HCT116 (cell line): ENCODE results near the gene CWH43. TPM values are rescaled to one million over a fixed set of nuclear protein-coding genes. Genes with fewer than 3 reads are reported as not detected.
A peak's percentile ranks its signal among the peaks of the same experiment; 100 is the strongest.

Source experiments
- ATAC-seq: fragments of 200-7000 bp; cut with Tn5 transposase; 2 replicates; pipeline ENCODE4 v1.9.1; 2020; ENCODE audit warnings: mild to moderate bottlenecking, moderate library complexity
- BruUV-seq: library from RNA; stranded (reverse); fragments of 400-500 nt; replicated peaks from 2 replicates; lab custom pipeline; 2021; lab: Mats Ljungman, UMichigan
- CTCF ChIA-PET: fragments of 300-600 bp; sonication (Branson Sonifier 250); formaldehyde crosslinking; loops from one replicate; lab custom pipeline; 2021; ENCODE audit warnings: antibody characterized with exemption; lab: Charles Lee
- POLR2A ChIA-PET: fragments of 300-600, 350-600 bp; sonication (Branson Sonifier 250); formaldehyde crosslinking; loops from one replicate; lab custom pipeline; 2021; ENCODE audit warnings: antibody characterized with exemption; lab: Charles Lee
- RAD21 ChIA-PET, 2 experiments: fragments of 300-600 bp; sonication (Branson Sonifier 250); formaldehyde crosslinking; loops; one replicate each; lab custom pipeline; 2023; ENCODE audit warnings: low total read pairs in 2 of 2; ENCODE audit not compliant: uncharacterized antibody in 2 of 2, unreplicated experiment in 2 of 2, low non-redundant PET in 1 of 2; lab: Charles Lee
- DNase-seq: peaks from one replicate; pipeline ENCODE4 v3.0.0-alpha.2; 2010; ENCODE audit warnings: low read depth, low spot score
- H2AFZ ChIP-seq: fragments of 200-600 bp; shearing (Covaris generic), sonication (generic); 2 replicates; pipeline ENCODE4 v1.6.1; 2017; ENCODE audit warnings: low read depth, mixed run types, mixed read lengths, antibody characterized with exemption, low read length; ENCODE audit not compliant: poor library complexity, severe bottlenecking
- H3K27ac ChIP-seq: 2 replicates; pipeline ENCODE4 v1.5.1; 2012; ENCODE audit warnings: low read depth, low read length
- H3K27me3 ChIP-seq: fragments of 200-600 bp; sonication (generic); 2 replicates; pipeline ENCODE4 v1.6.1; 2016; ENCODE audit warnings: mixed run types, low read length, mixed read lengths; ENCODE audit not compliant: insufficient read depth
- H3K36me3 ChIP-seq, 2 experiments: fragments of 200-500 bp in 1 of 2; fragments of 200-600 bp in 1 of 2; sonication (Bioruptor generic) in 1 of 2; sonication (generic) in 1 of 2; 2 replicates each; pipeline versions ENCODE4 v1.5.1 to v1.6.1; 2014 to 2016; ENCODE audit warnings: low read length in 2 of 2, inconsistent platforms in 1 of 2, mixed read lengths in 1 of 2, mixed run types in 1 of 2; ENCODE audit not compliant: insufficient read depth in 2 of 2, control insufficient read depth in 1 of 2
- H3K4me1 ChIP-seq, 2 experiments: fragments of 200-600 bp in 1 of 2; sonication (generic) in 1 of 2; 2 replicates each; pipeline versions ENCODE4 v1.5.1 to v1.6.1; 2012 to 2017; ENCODE audit warnings: low read length in 2 of 2, inconsistent platforms in 1 of 2, mild to moderate bottlenecking in 1 of 2, mixed read lengths in 1 of 2, mixed run types in 1 of 2, moderate library complexity in 1 of 2; ENCODE audit not compliant: insufficient read depth in 2 of 2, control insufficient read depth in 1 of 2
- H3K4me2 ChIP-seq: fragments of 200-600 bp; sonication (generic); 2 replicates; pipeline ENCODE4 v1.6.1; 2017; ENCODE audit warnings: mixed run types, low read length, mixed read lengths
- H3K4me3 ChIP-seq, 2 experiments: fragments of 200-600 bp in 1 of 2; sonication (generic) in 1 of 2; replicated peaks in 1 of 2; 2 replicates each; pipeline ENCODE4 v1.5.1; 2011 to 2016; ENCODE audit warnings: low read length in 2 of 2, control low read depth in 1 of 2, low read depth in 1 of 2, mild to moderate bottlenecking in 1 of 2, mixed read lengths in 1 of 2, mixed run types in 1 of 2
- H3K79me2 ChIP-seq: fragments of 200-600 bp; sonication (generic); 2 replicates; pipeline ENCODE4 v1.6.1; 2017; ENCODE audit warnings: mild to moderate bottlenecking, mixed run types, low read length, moderate library complexity, mixed read lengths; ENCODE audit not compliant: insufficient read depth
- H3K9ac ChIP-seq: fragments of 200-600 bp; sonication (generic); 2 replicates; pipeline ENCODE4 v1.6.1; 2016; ENCODE audit warnings: low read length, mixed read lengths
- H3K9me2 ChIP-seq: fragments of 200-600 bp; sonication (generic), shearing (Covaris generic); 2 replicates; pipeline ENCODE4 v1.6.1; 2017; ENCODE audit warnings: mixed run types, mild to moderate bottlenecking, moderate library complexity; ENCODE audit not compliant: insufficient read depth
- H3K9me3 ChIP-seq, 2 experiments: fragments of 200-500 bp in 1 of 2; fragments of 200-600 bp in 1 of 2; sonication (Bioruptor generic) in 1 of 2; sonication (generic) in 1 of 2; 2 replicates each; pipeline ENCODE4 v1.6.1; 2014 to 2017; ENCODE audit warnings: low read length in 2 of 2, mixed read lengths in 2 of 2, inconsistent platforms in 1 of 2, low read depth in 1 of 2, mild to moderate bottlenecking in 1 of 2, mixed run types in 1 of 2, moderate library complexity in 1 of 2; ENCODE audit not compliant: control insufficient read depth in 1 of 2, insufficient read depth in 1 of 2
- H4K20me1 ChIP-seq: fragments of 200-600 bp; sonication (generic), shearing (Covaris generic); 2 replicates; pipeline ENCODE4 v1.6.1; 2017; ENCODE audit warnings: mixed run types, mild to moderate bottlenecking, moderate library complexity; ENCODE audit not compliant: insufficient read depth
- CTCF ChIP-seq, 3 experiments: fragments of 200-600 bp in 1 of 3; sonication (generic) in 1 of 3; IDR thresholded peaks in 2 of 3; conservative IDR thresholded peaks in 1 of 3; 2 replicates each; pipeline ENCODE4 v1.5.1; 2012 to 2017; ENCODE audit warnings: low read depth in 2 of 3, low read length in 2 of 3, antibody characterized with exemption in 1 of 3, borderline replicate concordance in 1 of 3, control low read depth in 1 of 3, mild to moderate bottlenecking in 1 of 3, mixed read lengths in 1 of 3, mixed run types in 1 of 3, moderate library complexity in 1 of 3; ENCODE audit not compliant: insufficient read depth in 1 of 3
- EGR1 ChIP-seq: IDR thresholded peaks from 2 replicates; pipeline ENCODE4 v1.6.1; 2012; ENCODE audit warnings: low read depth
- RAD21 ChIP-seq: IDR thresholded peaks from 2 replicates; pipeline ENCODE4 v1.6.1; 2012; ENCODE audit warnings: low read depth, mild to moderate bottlenecking
- SIN3A ChIP-seq: IDR thresholded peaks from 2 replicates; pipeline ENCODE4 v1.6.1; 2012; ENCODE audit warnings: low read depth
- YY1 ChIP-seq: IDR thresholded peaks from 2 replicates; pipeline ENCODE4 v1.6.1; 2011; ENCODE audit warnings: low read length, low read depth, moderate library complexity, mild to moderate bottlenecking; ENCODE audit not compliant: insufficient replicate concordance; ENCODE audit errors: extremely low read depth
- ZNF274 ChIP-seq: fragments of 200-500 bp; sonication (Bioruptor generic); IDR thresholded peaks from 2 replicates; pipeline ENCODE4 v1.6.1; 2014; ENCODE audit warnings: mild to moderate bottlenecking, low read depth, low read length, inconsistent platforms
- intact Hi-C: fragments of 100-400 bp; cut with micrococcal nuclease; formaldehyde crosslinking; loops from 2 replicates; pipeline ENCODE4 v1.10.0; 2022
- total RNA-seq: library from RNA; stranded (reverse); gene quantifications from one replicate; pipeline ENCODE4 v1.2.1, GENCODE V29; 2021; ENCODE audit not compliant: unreplicated experiment
- TF ChIP-seq, protein P1 (sequence below): IDR thresholded peaks from 2 replicates; pipeline ENCODE4 v1.6.1; 2012
- TF ChIP-seq, protein P2 (sequence below): IDR thresholded peaks from 2 replicates; pipeline ENCODE4 v1.6.1; 2011; ENCODE audit warnings: mild to moderate bottlenecking, low read length, moderate library complexity; ENCODE audit not compliant: insufficient replicate concordance; ENCODE audit errors: extremely low read depth

Gene CWH43
- total RNA-seq, 1 experiment from 2014 or later, result not detected

GRCh38 chr4:48963042-48963679 lies 22.9 kb upstream of the CWH43 start:
- ChIA-PET CTCF (interaction anchor here (1.1 to 3.7 kb wide), 2 partner anchors 19 to 385 kb away, joined by 4 to 23 read pairs; no protein-coding TSS in a partner anchor), POLR2A (no interaction called here), RAD21 (no interaction called here)
- no peak overlapping the region for H3K9ac ChIP-seq
- H3K4me2 ChIP-seq, result no peak overlapping the region
- H3K79me2 ChIP-seq, result no peaks in the 10 kb centered on the region
- no peaks in the 10 kb centered on the region for H3K9me3 ChIP-seq
- no peaks in the 10 kb centered on the region for H3K27me3 ChIP-seq
- no peak overlapping the region for H3K4me3 ChIP-seq
- no peaks in the 10 kb centered on the region for H3K36me3 ChIP-seq
- intact Hi-C loops, result loop anchor here (1.0 to 5.0 kb wide), 7 partner anchors 54 to 836 kb away; partner anchors contain the start of gene FRYL
- H3K4me1 ChIP-seq, result no peaks in the 10 kb centered on the region
- no peaks in the 10 kb centered on the region for H4K20me1 ChIP-seq
- BruUV-seq, result no TSS peak
- peak overlapping the region; percentile 94 for H2AFZ ChIP-seq
- H3K9me2 ChIP-seq, result no peaks in the 10 kb centered on the region
- peak; percentile 81 for DNase-seq
- peak; percentile 94 for ATAC-seq
- TF ChIP-seq ZNF274 (no peak), EGR1 (no peak), RAD21 (peak; percentile 97), SIN3A (no peak), YY1 (peak; percentile 83), CTCF (IDR thresholded peaks at IDR 0.05 in 2 of 3, conservative IDR thresholded peaks at IDR 0.05 in 1 of 3; ENCODE audit: borderline replicate concordance in 1 of 3, insufficient read depth in 1 of 3, low read depth in 2 of 3, low read length in 2 of 3) (peak; percentile 98 to 99 (median 99))
- TF ChIP-seq, protein P1, sequence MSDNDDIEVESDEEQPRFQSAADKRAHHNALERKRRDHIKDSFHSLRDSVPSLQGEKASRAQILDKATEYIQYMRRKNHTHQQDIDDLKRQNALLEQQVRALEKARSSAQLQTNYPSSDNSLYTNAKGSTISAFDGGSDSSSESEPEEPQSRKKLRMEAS, result no peak
- TF ChIP-seq, protein P2, sequence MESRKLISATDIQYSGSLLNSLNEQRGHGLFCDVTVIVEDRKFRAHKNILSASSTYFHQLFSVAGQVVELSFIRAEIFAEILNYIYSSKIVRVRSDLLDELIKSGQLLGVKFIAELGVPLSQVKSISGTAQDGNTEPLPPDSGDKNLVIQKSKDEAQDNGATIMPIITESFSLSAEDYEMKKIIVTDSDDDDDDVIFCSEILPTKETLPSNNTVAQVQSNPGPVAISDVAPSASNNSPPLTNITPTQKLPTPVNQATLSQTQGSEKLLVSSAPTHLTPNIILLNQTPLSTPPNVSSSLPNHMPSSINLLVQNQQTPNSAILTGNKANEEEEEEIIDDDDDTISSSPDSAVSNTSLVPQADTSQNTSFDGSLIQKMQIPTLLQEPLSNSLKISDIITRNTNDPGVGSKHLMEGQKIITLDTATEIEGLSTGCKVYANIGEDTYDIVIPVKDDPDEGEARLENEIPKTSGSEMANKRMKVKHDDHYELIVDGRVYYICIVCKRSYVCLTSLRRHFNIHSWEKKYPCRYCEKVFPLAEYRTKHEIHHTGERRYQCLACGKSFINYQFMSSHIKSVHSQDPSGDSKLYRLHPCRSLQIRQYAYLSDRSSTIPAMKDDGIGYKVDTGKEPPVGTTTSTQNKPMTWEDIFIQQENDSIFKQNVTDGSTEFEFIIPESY, result no peak
- H3K27ac ChIP-seq, result no peak overlapping the region
